ENCODE results near the gene IFT81. TPM values are rescaled to one million over a fixed set of nuclear protein-coding genes. Genes with fewer than 3 reads are reported as not detected.
A peak's percentile ranks its signal among the peaks of the same experiment; 100 is the strongest.

IFT81 gene
- polyA plus RNA-seq, 1 donor = 12.6 TPM

- Histone ChIP-seq H3K4me3 (ENCODE audit: low read length) (no peak overlapping the region), H3K27me3 (ENCODE audit: control insufficient read depth, insufficient read depth, low read length) (no peaks in the 10 kb centered on the region), H3K27ac (ENCODE audit: low read length) (no peak overlapping the region), H3K9me3 (ENCODE audit: control insufficient read depth, low read depth, low read length) (no peaks in the 10 kb centered on the region), H3K36me3 (ENCODE audit: control insufficient read depth, insufficient read depth, low read length) (no peaks in the 10 kb centered on the region), H3K4me1 (ENCODE audit: control insufficient read depth, insufficient read depth, low read length) (no peaks in the 10 kb centered on the region)
- 58% methylated on average over 2 of the region's 7 CpGs for WGBS (ENCODE audit: insufficient coverage, low lambda C conversion rate)
- DNase-seq = peak; percentile 5 to 25
Observed at GRCh38 chr12:110117956-110118685, 6.0 kb upstream of the IFT81 start.

GRCh38 chr12:110122929-110123328, 1.2 kb upstream of the IFT81 start:
- Histone ChIP-seq H3K9me3 (ENCODE audit: control insufficient read depth, low read depth, low read length) (no peaks in the 10 kb centered on the region), H3K36me3 (ENCODE audit: control insufficient read depth, insufficient read depth, low read length) (no peaks in the 10 kb centered on the region), H3K27me3 (ENCODE audit: control insufficient read depth, insufficient read depth, low read length) (no peaks in the 10 kb centered on the region), H3K4me3 (ENCODE audit: low read length) (no peak overlapping the region), H3K4me1 (ENCODE audit: control insufficient read depth, insufficient read depth, low read length) (peaks cover 3% of the 10 kb centered on the region), H3K27ac (ENCODE audit: low read length) (no peak overlapping the region)
- whole genome bisulfite sequencing (ENCODE audit: insufficient coverage, low lambda C conversion rate) = 86% methylated on average over 1 of the region's 4 CpGs
- DNase-seq = no peak

- H3K9me3 ChIP-seq (ENCODE audit: control insufficient read depth, low read depth, low read length) = no peaks in the 10 kb centered on the region
- peaks cover 3% of the 10 kb centered on the region for H3K4me1 ChIP-seq (ENCODE audit: control insufficient read depth, insufficient read depth, low read length)
- no peaks in the 10 kb centered on the region for H3K27me3 ChIP-seq (ENCODE audit: control insufficient read depth, insufficient read depth, low read length)
- H3K27ac ChIP-seq (ENCODE audit: low read length) = no peak overlapping the region
- DNase-seq = no peak
- no peak overlapping the region for H3K4me3 ChIP-seq (ENCODE audit: low read length)
- WGBS (ENCODE audit: insufficient coverage, low lambda C conversion rate) = no CpG with 5 or more reads among the region's 32 CpGs
- H3K36me3 ChIP-seq (ENCODE audit: control insufficient read depth, insufficient read depth, low read length) = peaks cover 4% of the 10 kb centered on the region
Observed at GRCh38 chr12:110123919-110124268, 263 bp upstream of the IFT81 start.

- Histone ChIP-seq H3K9me3 (ENCODE audit: control insufficient read depth, low read depth, low read length) (no peaks in the 10 kb centered on the region), H3K27ac (ENCODE audit: low read length) (no peak overlapping the region), H3K4me1 (ENCODE audit: control insufficient read depth, insufficient read depth, low read length) (peaks cover 3% of the 10 kb centered on the region), H3K36me3 (ENCODE audit: control insufficient read depth, insufficient read depth, low read length) (peaks cover 7% of the 10 kb centered on the region), H3K4me3 (ENCODE audit: low read length) (no peak overlapping the region), H3K27me3 (ENCODE audit: control insufficient read depth, insufficient read depth, low read length) (no peaks in the 10 kb centered on the region)
- no peak for DNase-seq
- WGBS (ENCODE audit: insufficient coverage, low lambda C conversion rate) = 89% methylated on average over 1 of the region's 3 CpGs
Observed at GRCh38 chr12:110126557-110126956, 2.4 kb downstream of the IFT81 start.

GRCh38 chr12:110134691-110135411, 10.7 kb downstream of the IFT81 start:
- Histone ChIP-seq H3K36me3 (ENCODE audit: control insufficient read depth, insufficient read depth, low read length) (peaks cover 28% of the 10 kb centered on the region), H3K27ac (ENCODE audit: low read length) (no peak overlapping the region), H3K9me3 (ENCODE audit: control insufficient read depth, low read depth, low read length) (no peaks in the 10 kb centered on the region), H3K4me1 (ENCODE audit: control insufficient read depth, insufficient read depth, low read length) (no peaks in the 10 kb centered on the region), H3K4me3 (ENCODE audit: low read length) (no peak overlapping the region), H3K27me3 (ENCODE audit: control insufficient read depth, insufficient read depth, low read length) (no peaks in the 10 kb centered on the region)
- WGBS (ENCODE audit: insufficient coverage, low lambda C conversion rate) = 60% methylated on average over 1 of the region's 2 CpGs
- no peak for DNase-seq

- peaks cover 26% of the 10 kb centered on the region for H3K36me3 ChIP-seq (ENCODE audit: control insufficient read depth, insufficient read depth, low read length)
- no CpG with 5 or more reads among the region's 2 CpGs for WGBS (ENCODE audit: insufficient coverage, low lambda C conversion rate)
- H3K27ac ChIP-seq (ENCODE audit: low read length) = no peak overlapping the region
- no peaks in the 10 kb centered on the region for H3K27me3 ChIP-seq (ENCODE audit: control insufficient read depth, insufficient read depth, low read length)
- no peak for DNase-seq
- H3K4me1 ChIP-seq (ENCODE audit: control insufficient read depth, insufficient read depth, low read length) = no peaks in the 10 kb centered on the region
- H3K9me3 ChIP-seq (ENCODE audit: control insufficient read depth, low read depth, low read length) = no peaks in the 10 kb centered on the region
- H3K4me3 ChIP-seq (ENCODE audit: low read length) = no peak overlapping the region
Observed at GRCh38 chr12:110135806-110136205, 11.6 kb downstream of the IFT81 start.

GRCh38 chr12:110137786-110138185, 13.6 kb downstream of the IFT81 start:
- Histone ChIP-seq H3K36me3 (ENCODE audit: control insufficient read depth, insufficient read depth, low read length) (peaks cover 23% of the 10 kb centered on the region), H3K9me3 (ENCODE audit: control insufficient read depth, low read depth, low read length) (no peaks in the 10 kb centered on the region), H3K4me1 (ENCODE audit: control insufficient read depth, insufficient read depth, low read length) (no peaks in the 10 kb centered on the region), H3K27me3 (ENCODE audit: control insufficient read depth, insufficient read depth, low read length) (no peaks in the 10 kb centered on the region), H3K4me3 (ENCODE audit: low read length) (no peak overlapping the region), H3K27ac (ENCODE audit: low read length) (no peak overlapping the region)
- 100% methylated on average over 1 of the region's 3 CpGs for WGBS (ENCODE audit: insufficient coverage, low lambda C conversion rate)
- no peak for DNase-seq

GRCh38 chr12:110141389-110141788, 17.2 kb downstream of the IFT81 start:
- no peaks in the 10 kb centered on the region for H3K4me1 ChIP-seq (ENCODE audit: control insufficient read depth, insufficient read depth, low read length)
- H3K4me3 ChIP-seq (ENCODE audit: low read length) = no peak overlapping the region
- WGBS (ENCODE audit: insufficient coverage, low lambda C conversion rate) = 70% methylated on average over 2 of the region's 6 CpGs
- H3K9me3 ChIP-seq (ENCODE audit: control insufficient read depth, low read depth, low read length) = no peaks in the 10 kb centered on the region
- H3K36me3 ChIP-seq (ENCODE audit: control insufficient read depth, insufficient read depth, low read length) = peaks cover 15% of the 10 kb centered on the region
- DNase-seq = no peak
- no peaks in the 10 kb centered on the region for H3K27me3 ChIP-seq (ENCODE audit: control insufficient read depth, insufficient read depth, low read length)
- H3K27ac ChIP-seq (ENCODE audit: low read length) = no peak overlapping the region

- Histone ChIP-seq H3K36me3 (ENCODE audit: control insufficient read depth, insufficient read depth, low read length) (peaks cover 12% of the 10 kb centered on the region), H3K27ac (ENCODE audit: low read length) (no peak overlapping the region), H3K4me3 (ENCODE audit: low read length) (no peak overlapping the region), H3K4me1 (ENCODE audit: control insufficient read depth, insufficient read depth, low read length) (no peaks in the 10 kb centered on the region), H3K27me3 (ENCODE audit: control insufficient read depth, insufficient read depth, low read length) (no peaks in the 10 kb centered on the region), H3K9me3 (ENCODE audit: control insufficient read depth, low read depth, low read length) (no peaks in the 10 kb centered on the region)
- 100% methylated on average over 2 of the region's 2 CpGs for WGBS (ENCODE audit: insufficient coverage, low lambda C conversion rate)
- DNase-seq = no peak
Observed at GRCh38 chr12:110146986-110147385, 22.8 kb downstream of the IFT81 start.

GRCh38 chr12:110149086-110149660, 25.0 kb downstream of the IFT81 start:
- peaks cover 9% of the 10 kb centered on the region for H3K36me3 ChIP-seq (ENCODE audit: control insufficient read depth, insufficient read depth, low read length)

More at GRCh38 chr12:110149086-110149660, 25.0 kb downstream of the IFT81 start:
- no peaks in the 10 kb centered on the region for H3K9me3 ChIP-seq (ENCODE audit: control insufficient read depth, low read depth, low read length)
- no peak overlapping the region for H3K4me3 ChIP-seq (ENCODE audit: low read length)
- no peaks in the 10 kb centered on the region for H3K27me3 ChIP-seq (ENCODE audit: control insufficient read depth, insufficient read depth, low read length)
- no peaks in the 10 kb centered on the region for H3K4me1 ChIP-seq (ENCODE audit: control insufficient read depth, insufficient read depth, low read length)
- peak in 1 of 2 donors; percentile 9 for DNase-seq
- H3K27ac ChIP-seq (ENCODE audit: low read length) = no peak overlapping the region
- WGBS (ENCODE audit: insufficient coverage, low lambda C conversion rate) = 88% methylated on average over 1 of the region's 10 CpGs
